ENCODE measurements around the gene SSX1. TPM values are rescaled to one million over a fixed set of nuclear protein-coding genes. Genes with fewer than 3 reads are reported as not detected.
"Not testable (repeated sequence)": the region's sequence is repeated elsewhere in the genome, so short reads cannot be mapped to it uniquely, and the experiment has no call there.

Gene SSX1
- total RNA-seq, result not detected

DNA sequence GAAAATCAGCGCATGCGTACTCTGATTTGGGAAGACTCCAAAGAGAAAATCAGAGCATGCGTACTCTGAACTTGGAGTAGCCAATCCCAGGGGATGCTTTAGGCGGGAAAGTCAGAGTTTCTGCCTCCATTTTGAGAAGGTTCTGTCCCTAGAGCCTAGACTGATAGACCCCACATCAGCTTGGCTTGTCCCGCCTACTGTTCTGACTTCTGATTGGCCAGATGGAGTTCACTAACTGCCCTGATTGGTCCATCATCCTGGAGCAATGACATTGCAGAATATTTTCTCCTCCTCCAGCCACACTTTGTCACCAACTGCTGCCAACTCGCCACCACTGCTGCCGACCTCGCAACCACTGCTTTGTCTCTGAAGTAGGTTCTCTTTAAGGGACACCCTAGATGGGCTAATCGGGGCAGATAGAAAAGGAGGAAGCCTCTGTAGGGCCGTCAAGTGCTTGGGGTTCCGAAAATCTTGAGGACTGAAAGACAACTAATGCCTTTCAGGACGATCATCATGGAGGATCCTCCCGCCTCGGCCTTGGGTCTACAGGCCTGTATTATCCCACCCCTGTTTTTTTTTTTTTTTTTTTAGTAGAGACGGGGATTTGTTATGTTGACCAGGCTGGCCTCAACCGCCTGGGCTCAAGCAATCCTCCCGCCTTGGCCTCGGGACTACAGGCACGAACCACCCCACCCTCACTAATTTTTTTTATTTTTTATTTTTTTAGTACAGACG lies at the start of gene SSX1:
TSS of gene SSX1 (plus strand) at position 331 of the 735 bp plus-strand sequence. CDS start 1,850 bp downstream, outside the sequence.
- CTCF ChIA-PET, result not testable (repeated sequence)

DNA sequence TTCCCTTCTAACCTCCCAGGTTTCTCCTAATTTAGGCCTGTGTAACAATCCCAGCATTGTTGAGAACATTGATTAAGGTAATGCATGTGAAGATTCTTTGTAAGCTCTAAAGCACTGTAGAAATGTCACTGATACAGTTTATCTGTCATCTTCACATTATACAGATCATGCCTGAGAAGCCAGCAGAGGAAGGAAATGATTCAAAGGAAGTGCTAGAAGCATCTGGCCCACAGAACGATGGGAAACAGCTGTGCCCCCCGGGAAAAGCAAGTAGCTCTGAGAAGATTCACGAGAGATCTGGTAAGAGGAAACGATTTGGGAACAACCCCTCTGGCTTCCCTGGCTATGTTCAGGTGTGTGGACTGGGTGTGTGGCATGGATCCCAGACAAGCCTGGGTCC lies 40.9 kb upstream of the SSX1 start:
- H3K9me3 Mint-ChIP-seq (ENCODE audit: low read depth); CTCF ChIA-PET; DNase-seq; H3K4me3 Mint-ChIP-seq; H3K27me3 Mint-ChIP-seq; H3K4me1 Mint-ChIP-seq; H3K36me3 Mint-ChIP-seq; ATAC-seq; H3K27ac Mint-ChIP-seq: not testable (repeated sequence)

More for the DNA sequence above, at the start of gene SSX1:
- not testable (repeated sequence) for DNase-seq; H3K27ac Mint-ChIP-seq; H3K4me1 Mint-ChIP-seq; H3K27me3 Mint-ChIP-seq; H3K4me3 Mint-ChIP-seq; ATAC-seq; H3K9me3 Mint-ChIP-seq (ENCODE audit: low read depth); H3K36me3 Mint-ChIP-seq

- H3K4me1 Mint-ChIP-seq; ATAC-seq; CTCF ChIA-PET; H3K36me3 Mint-ChIP-seq; H3K27me3 Mint-ChIP-seq; H3K4me3 Mint-ChIP-seq; DNase-seq; H3K9me3 Mint-ChIP-seq (ENCODE audit: low read depth); H3K27ac Mint-ChIP-seq: not testable (repeated sequence)
Observed at GRCh38 chrX:48224196-48224595, 31.0 kb upstream of the SSX1 start.

GRCh38 chrX:48252945-48253344 lies 2.2 kb upstream of the SSX1 start:
- H3K9me3 Mint-ChIP-seq (ENCODE audit: low read depth); H3K4me1 Mint-ChIP-seq; H3K36me3 Mint-ChIP-seq; DNase-seq; ATAC-seq; H3K4me3 Mint-ChIP-seq; H3K27me3 Mint-ChIP-seq; CTCF ChIA-PET; H3K27ac Mint-ChIP-seq: not testable (repeated sequence)

DNA sequence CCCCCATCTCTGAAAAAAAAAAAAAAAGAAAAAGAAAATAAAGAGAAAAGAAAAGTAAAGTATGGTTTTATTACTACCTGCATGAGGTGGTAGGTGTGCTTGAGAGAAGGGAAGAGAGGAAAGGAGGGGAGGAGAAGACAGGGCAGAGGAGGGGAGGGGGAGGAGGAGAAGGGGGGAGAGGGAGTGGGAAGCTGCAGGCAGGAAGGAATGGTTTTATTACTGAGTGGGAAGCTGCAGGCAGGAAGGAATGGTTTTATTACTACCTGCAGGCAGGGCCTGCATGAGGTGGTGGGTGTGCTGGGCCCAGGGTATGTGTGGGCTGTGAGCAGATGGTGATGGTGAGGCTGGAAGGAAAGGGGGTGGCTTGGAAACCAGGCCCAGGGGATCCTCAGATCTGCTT lies 19.2 kb downstream of the SSX1 start:
- H3K36me3 Mint-ChIP-seq; H3K4me3 Mint-ChIP-seq; CTCF ChIA-PET; H3K27ac Mint-ChIP-seq; H3K4me1 Mint-ChIP-seq; H3K9me3 Mint-ChIP-seq (ENCODE audit: low read depth); DNase-seq; ATAC-seq; H3K27me3 Mint-ChIP-seq: not testable (repeated sequence)

GRCh38 chrX:48278958-48279357 lies 23.8 kb downstream of the SSX1 start:
- Mint-ChIP-seq H3K27me3 (no peaks in the 10 kb centered on the region), H3K4me1 (no peaks in the 10 kb centered on the region), H3K9me3 (ENCODE audit: low read depth) (no peaks in the 10 kb centered on the region), H3K36me3 (no peaks in the 10 kb centered on the region), H3K4me3 (no peak overlapping the region), H3K27ac (no peak overlapping the region)
- CTCF ChIA-PET, result no interaction called here
- ATAC-seq (no peak), DNase-seq (no peak)

GRCh38 chrX:48280729-48281128 lies 25.5 kb downstream of the SSX1 start:
- DNase-seq; ATAC-seq; H3K27ac Mint-ChIP-seq; CTCF ChIA-PET; H3K4me3 Mint-ChIP-seq; H3K9me3 Mint-ChIP-seq (ENCODE audit: low read depth); H3K4me1 Mint-ChIP-seq; H3K36me3 Mint-ChIP-seq; H3K27me3 Mint-ChIP-seq: not testable (repeated sequence)

GRCh38 chrX:48306175-48306574 lies 51.0 kb downstream of the SSX1 start:
- CTCF ChIA-PET, result no interaction called here
- Mint-ChIP-seq H3K4me3 (no peak overlapping the region), H3K27ac (no peak overlapping the region), H3K27me3 (peaks cover 5% of the 10 kb centered on the region), H3K36me3 (no peaks in the 10 kb centered on the region), H3K9me3 (ENCODE audit: low read depth) (no peaks in the 10 kb centered on the region), H3K4me1 (no peaks in the 10 kb centered on the region)
- DNase-seq (no peak), ATAC-seq (no peak)

- H3K4me3 Mint-ChIP-seq; H3K27me3 Mint-ChIP-seq; H3K36me3 Mint-ChIP-seq; ATAC-seq; H3K27ac Mint-ChIP-seq; CTCF ChIA-PET; DNase-seq; H3K9me3 Mint-ChIP-seq (ENCODE audit: low read depth); H3K4me1 Mint-ChIP-seq: not testable (repeated sequence)
Observed at GRCh38 chrX:48313996-48314395, 58.8 kb downstream of the SSX1 start.

Other genes starting within 250 kb of the SSX1 start
- gene SPACA5, start 248.4 kb upstream of the SSX1 start, total RNA-seq, result not detected
- gene ZNF630, start 183.8 kb upstream of the SSX1 start, total RNA-seq, result 1 to 10 TPM in 1 of 2 experiments, under 1 TPM in 1; 0.89 to 3.2 TPM
- not detected for gene SPACA5B, start 124.8 kb upstream of the SSX1 start, total RNA-seq
- not detected for gene SSX5, start 58.6 kb upstream of the SSX1 start, total RNA-seq
- gene SSX3, start 101.3 kb downstream of the SSX1 start, total RNA-seq, result not detected
- not detected for gene SSX4, start 128.1 kb downstream of the SSX1 start, total RNA-seq
- not detected for gene SSX4B, start 156.6 kb downstream of the SSX1 start, total RNA-seq
- gene SLC38A5, start 214.9 kb downstream of the SSX1 start, total RNA-seq, result 100 to 1,000 TPM in 1 of 2 experiments, 10 to 100 TPM in 1; 93.9 to 123 TPM
- gene FTSJ1, start 220.8 kb downstream of the SSX1 start, total RNA-seq, result 10 to 100 TPM; 72.7 to 75.4 TPM